ENCODE measurements around the gene SYNGR1.

The SYNGR1 gene

DNA sequence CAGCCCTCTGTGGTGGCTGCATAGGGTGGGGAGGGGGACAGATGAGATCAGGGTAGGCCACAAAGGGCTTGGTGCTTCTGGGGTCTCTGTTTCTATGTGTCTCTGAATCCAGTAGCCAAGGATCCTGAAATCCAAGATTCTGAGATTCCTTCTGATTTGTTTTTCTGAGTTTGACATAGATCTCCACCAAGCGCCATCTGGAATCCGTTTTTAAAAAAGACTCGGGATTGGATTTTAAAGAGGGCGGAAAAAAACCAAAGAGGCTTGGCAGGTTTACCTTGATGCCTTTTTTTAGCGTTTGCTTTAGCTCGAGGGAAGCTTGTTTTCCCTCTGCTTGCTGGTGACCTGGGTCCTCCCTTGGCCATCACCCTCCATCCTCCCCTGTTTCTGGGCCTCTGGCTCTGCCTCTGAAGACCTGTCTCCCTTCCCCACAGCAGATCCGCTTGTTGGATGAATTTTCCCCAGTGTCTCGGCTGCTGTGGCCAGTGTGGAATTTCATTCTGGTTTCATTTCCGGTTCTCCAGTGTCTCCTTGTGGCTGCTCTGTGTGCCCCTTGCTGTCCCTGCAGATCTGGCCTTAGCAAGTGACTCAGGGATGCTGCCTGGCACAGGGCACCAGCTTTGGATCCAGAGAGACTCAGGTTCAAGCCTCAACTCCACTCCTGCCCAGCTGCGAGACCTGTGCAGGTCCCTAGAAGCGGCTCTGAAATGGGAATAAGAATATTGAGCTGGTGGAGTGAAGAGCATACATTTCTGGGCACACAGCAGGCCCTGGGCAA lies 15.1 kb downstream of the SYNGR1 start:
- H3K9ac ChIP-seq, result peak overlapping the region in 9 of 11 experiments; percentile 16 to 71 (median 49); a peak in 11 of 22 replicates
- no peaks in the 10 kb centered on the region for H3K27me3 ChIP-seq
- peaks cover 0 to 83% (median 56%) of the 10 kb centered on the region in 11 experiments; a peak in 19 of 22 replicates for H4K20me1 ChIP-seq
- TF ChIP-seq Cebpa-rat (IDR thresholded peaks at IDR 0.05), result no peak
- H3K36me3 ChIP-seq, result peaks cover 0 to 9% (median 0%) of the 10 kb centered on the region in 11 experiments; a peak in 2 of 22 replicates
- H3K4me1 ChIP-seq, result peaks cover 95 to 100% (median 100%) of the 10 kb centered on the region in 10 experiments
- H3K9me3 ChIP-seq (replicated peaks in 1 of 11), result no peaks in the 10 kb centered on the region
- no peak overlapping the region for H3K4me3 ChIP-seq
- H3K27ac ChIP-seq, result peak overlapping the region in 9 of 11 experiments; percentile 13 to 83 (median 63); a peak in 14 of 22 replicates
- H3K4me2 ChIP-seq, result peak overlapping the region; percentile 76 to 92 (median 81)

DNA sequence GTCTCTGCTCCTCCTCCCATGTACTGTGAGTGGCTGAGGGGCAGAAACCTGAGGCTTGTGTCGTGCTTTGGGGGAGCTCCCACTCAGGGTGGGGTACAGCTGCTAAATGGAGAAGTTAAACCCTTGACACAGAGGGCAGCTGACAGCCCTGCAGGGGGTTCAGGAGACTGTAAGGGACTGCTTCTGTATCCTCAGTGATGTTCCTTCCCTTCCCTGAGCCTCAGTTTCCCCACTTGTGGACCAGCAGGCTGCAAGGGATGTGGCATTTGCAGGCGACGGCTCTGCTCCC lies 15.6 kb downstream of the SYNGR1 start:
- Histone ChIP-seq H3K9me3 (replicated peaks in 1 of 11) (no peaks in the 10 kb centered on the region), H3K36me3 (peaks cover 0 to 6% (median 0%) of the 10 kb centered on the region in 11 experiments; a peak in 2 of 22 replicates), H4K20me1 (peaks cover 0 to 78% (median 51%) of the 10 kb centered on the region in 11 experiments; a peak in 18 of 22 replicates), H3K4me2 (peak overlapping the region; percentile 76 to 92 (median 81)), H3K27ac (peak overlapping the region in 7 of 11 experiments; percentile 13 to 83 (median 75); a peak in 9 of 22 replicates), H3K9ac (peak overlapping the region in 7 of 11 experiments; percentile 16 to 71 (median 53); a peak in 9 of 22 replicates), H3K4me1 (peaks cover 95 to 100% (median 100%) of the 10 kb centered on the region in 10 experiments), H3K4me3 (no peak overlapping the region), H3K27me3 (no peaks in the 10 kb centered on the region)
- TF ChIP-seq Cebpa-rat (IDR thresholded peaks at IDR 0.05), result no peak

DNA sequence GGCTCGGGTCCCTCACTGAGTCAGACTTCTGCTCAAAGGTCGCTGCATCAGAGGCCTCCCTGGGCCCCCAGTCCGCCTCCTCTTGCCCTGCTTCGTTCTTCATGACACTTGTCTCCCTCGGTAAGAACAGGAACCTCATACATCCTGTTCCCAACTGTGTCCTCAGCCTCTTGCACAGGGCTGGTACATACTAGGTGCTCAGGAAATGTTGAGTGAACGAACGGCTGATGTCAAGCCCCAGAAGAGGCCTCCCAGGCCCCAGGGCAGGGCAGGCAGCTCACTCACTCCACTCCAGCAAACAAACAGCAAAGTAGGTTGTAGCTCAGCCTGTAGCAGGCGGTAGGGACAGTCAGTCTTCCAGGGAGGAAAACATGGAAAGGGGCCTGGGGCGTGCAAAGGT lies 17.2 kb downstream of the SYNGR1 start:
- Histone ChIP-seq H4K20me1 (peaks cover 0 to 62% (median 35%) of the 10 kb centered on the region in 11 experiments; a peak in 16 of 22 replicates), H3K27me3 (no peaks in the 10 kb centered on the region), H3K4me2 (peak overlapping the region; percentile 76 to 92 (median 81)), H3K4me1 (peaks cover 83 to 94% (median 89%) of the 10 kb centered on the region in 10 experiments), H3K4me3 (peak overlapping the region in 1 of 10 experiments; percentile 16; a peak in 3 of 20 replicates), H3K36me3 (peaks cover 0 to 11% (median 7%) of the 10 kb centered on the region in 11 experiments; a peak in 12 of 22 replicates), H3K9ac (peak overlapping the region; percentile 20 to 73 (median 65); a peak in 19 of 22 replicates), H3K9me3 (replicated peaks in 1 of 11) (peaks cover 7 to 9% (median 8%) of the 10 kb centered on the region in 11 experiments), H3K27ac (peak overlapping the region; percentile 2 to 83 (median 77); a peak in 20 of 22 replicates)
- TF ChIP-seq Cebpa-rat (IDR thresholded peaks at IDR 0.05), result no peak

DNA sequence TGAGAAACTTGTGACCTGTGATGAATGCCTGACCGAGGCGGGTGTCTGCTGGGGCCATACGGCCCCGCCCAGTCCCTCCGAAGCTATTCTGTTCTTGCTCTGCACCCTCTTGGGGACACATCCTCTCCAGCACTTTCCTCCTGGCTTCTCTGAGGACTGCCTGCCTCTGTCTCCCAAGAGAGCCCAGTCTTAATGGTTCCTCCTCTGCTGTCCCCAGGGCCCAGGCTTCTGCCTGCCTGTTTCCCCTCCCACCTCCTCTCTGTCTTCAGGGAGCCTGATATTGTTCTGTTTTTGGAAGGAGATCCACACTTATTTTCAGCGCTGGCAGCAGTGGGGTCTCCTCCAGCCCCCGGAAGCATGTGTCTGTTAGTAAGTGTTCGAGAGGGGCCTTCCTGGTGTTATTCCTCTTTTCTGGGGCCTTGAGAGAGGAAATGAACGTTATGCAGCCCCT lies 18.7 kb downstream of the SYNGR1 start:
- H3K9me3 ChIP-seq (replicated peaks in 1 of 11), result peaks cover 8 to 18% (median 15%) of the 10 kb centered on the region in 11 experiments
- H4K20me1 ChIP-seq, result peaks cover 0 to 48% (median 21%) of the 10 kb centered on the region in 11 experiments; a peak in 16 of 22 replicates
- peak overlapping the region; percentile 48 to 73 (median 69) for H3K9ac ChIP-seq
- H3K4me2 ChIP-seq, result peak overlapping the region; percentile 76 to 92 (median 81)
- peaks cover 0 to 19% (median 15%) of the 10 kb centered on the region in 11 experiments; a peak in 13 of 22 replicates for H3K36me3 ChIP-seq
- H3K27me3 ChIP-seq, result no peaks in the 10 kb centered on the region
- peak overlapping the region; percentile 63 to 83 (median 77) for H3K27ac ChIP-seq
- H3K4me3 ChIP-seq, result peak overlapping the region in 6 of 10 experiments; percentile 7 to 37 (median 14); a peak in 8 of 20 replicates
- TF ChIP-seq Cebpa-rat (IDR thresholded peaks at IDR 0.05), result no peak
- peaks cover 68 to 86% (median 77%) of the 10 kb centered on the region in 10 experiments for H3K4me1 ChIP-seq

DNA sequence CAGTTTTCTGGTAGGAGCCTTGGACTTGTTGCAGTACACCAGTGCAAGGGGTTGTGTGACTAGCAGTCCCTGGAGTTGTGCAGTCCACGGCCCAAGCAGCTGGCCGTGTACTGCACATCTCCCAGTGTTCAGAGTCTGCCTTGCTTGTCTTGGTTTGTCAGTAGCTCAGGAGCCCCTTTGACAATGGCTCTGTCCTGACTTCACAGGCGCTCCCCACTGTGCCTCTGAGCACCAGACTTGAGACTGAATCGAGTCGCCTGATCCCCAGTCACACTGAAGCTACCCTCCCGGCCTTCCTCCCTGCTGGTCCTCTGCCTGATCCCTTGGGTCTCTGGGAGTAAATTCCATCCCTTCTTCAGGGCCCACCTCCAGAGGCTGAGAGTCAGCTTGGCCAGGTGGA lies 19.4 kb downstream of the SYNGR1 start:
- TF ChIP-seq Cebpa-rat (IDR thresholded peaks at IDR 0.05), result no peak
- H3K9ac ChIP-seq, result peak overlapping the region; percentile 48 to 73 (median 69); a peak in 20 of 22 replicates
- peak overlapping the region; percentile 76 to 92 (median 81) for H3K4me2 ChIP-seq
- peak overlapping the region in 4 of 10 experiments; percentile 7 to 20 (median 14); a peak in 6 of 20 replicates for H3K4me3 ChIP-seq
- H4K20me1 ChIP-seq, result peaks cover 0 to 48% (median 14%) of the 10 kb centered on the region in 11 experiments; a peak in 15 of 22 replicates
- H3K27ac ChIP-seq, result peak overlapping the region; percentile 63 to 83 (median 77); a peak in 21 of 22 replicates
- no peaks in the 10 kb centered on the region for H3K27me3 ChIP-seq
- H3K4me1 ChIP-seq, result peaks cover 61 to 86% (median 77%) of the 10 kb centered on the region in 10 experiments
- H3K9me3 ChIP-seq (replicated peaks in 1 of 11), result peaks cover 8 to 18% (median 15%) of the 10 kb centered on the region in 11 experiments
- peaks cover 0 to 26% (median 17%) of the 10 kb centered on the region in 11 experiments; a peak in 14 of 22 replicates for H3K36me3 ChIP-seq

DNA sequence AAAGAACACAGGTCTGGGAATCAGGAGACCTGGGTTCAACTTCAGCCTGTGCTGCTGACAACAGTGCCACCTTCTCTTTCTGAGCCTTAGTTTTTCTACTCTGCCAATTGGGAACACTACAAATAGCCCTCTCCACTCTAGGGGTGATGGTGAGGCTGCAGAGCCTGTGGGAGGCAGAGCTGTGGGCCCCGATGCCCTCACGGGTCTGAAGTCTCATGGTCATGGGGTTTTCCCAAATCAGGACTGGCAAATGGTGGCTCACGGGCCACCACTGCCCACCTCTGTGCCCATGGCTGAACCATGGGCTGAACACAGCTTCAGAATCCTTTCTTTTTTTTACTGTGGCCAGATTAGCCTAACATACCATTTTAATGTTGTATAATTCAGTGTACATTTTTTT lies 19.8 kb downstream of the SYNGR1 start:
- H3K4me2 ChIP-seq, result peak overlapping the region; percentile 76 to 92 (median 81)
- peak overlapping the region; percentile 63 to 83 (median 77); a peak in 21 of 22 replicates for H3K27ac ChIP-seq
- peak overlapping the region in 4 of 10 experiments; percentile 7 to 20 (median 14); a peak in 3 of 20 replicates for H3K4me3 ChIP-seq
- peaks cover 57 to 86% (median 77%) of the 10 kb centered on the region in 10 experiments for H3K4me1 ChIP-seq
- no peak for TF ChIP-seq Cebpa-rat (IDR thresholded peaks at IDR 0.05)
- H3K36me3 ChIP-seq, result peaks cover 0 to 30% (median 21%) of the 10 kb centered on the region in 11 experiments; a peak in 17 of 22 replicates
- peak overlapping the region; percentile 48 to 73 (median 69); a peak in 19 of 22 replicates for H3K9ac ChIP-seq
- peaks cover 8 to 18% (median 15%) of the 10 kb centered on the region in 11 experiments for H3K9me3 ChIP-seq (replicated peaks in 1 of 11)
- no peaks in the 10 kb centered on the region for H3K27me3 ChIP-seq
- peaks cover 0 to 48% (median 12%) of the 10 kb centered on the region in 11 experiments; a peak in 12 of 22 replicates for H4K20me1 ChIP-seq

DNA sequence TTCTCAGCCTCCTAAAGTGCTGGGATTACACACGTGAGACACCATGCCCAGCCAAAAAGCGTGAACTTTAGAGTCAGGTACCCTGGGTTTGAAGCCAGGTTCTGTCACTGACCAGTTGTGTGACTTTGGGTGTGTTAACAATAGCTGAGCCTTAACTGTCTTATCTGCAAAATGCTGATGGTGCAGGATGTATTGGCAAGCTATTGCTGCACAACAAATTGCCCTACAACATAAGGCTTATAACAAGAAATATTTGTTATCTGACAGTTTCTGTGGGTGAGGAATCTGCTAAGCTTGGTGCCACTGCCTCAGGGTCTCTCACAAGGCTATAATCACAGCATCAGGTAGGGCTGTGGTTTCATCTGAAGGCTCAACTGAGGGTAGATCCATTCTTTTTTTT lies 21.9 kb downstream of the SYNGR1 start:
- no peak overlapping the region for H3K4me2 ChIP-seq
- H3K27ac ChIP-seq, result no peak overlapping the region
- H3K4me3 ChIP-seq, result no peak overlapping the region
- peaks cover 8 to 18% (median 15%) of the 10 kb centered on the region in 11 experiments for H3K9me3 ChIP-seq (replicated peaks in 1 of 11)
- peaks cover 0 to 34% (median 7%) of the 10 kb centered on the region in 11 experiments; a peak in 8 of 22 replicates for H4K20me1 ChIP-seq
- H3K27me3 ChIP-seq, result no peaks in the 10 kb centered on the region
- TF ChIP-seq Cebpa-rat (IDR thresholded peaks at IDR 0.05), result no peak
- peaks cover 0 to 52% (median 42%) of the 10 kb centered on the region in 11 experiments; a peak in 18 of 22 replicates for H3K36me3 ChIP-seq
- H3K4me1 ChIP-seq, result peaks cover 36 to 72% (median 60%) of the 10 kb centered on the region in 10 experiments
- no peak overlapping the region for H3K9ac ChIP-seq

DNA sequence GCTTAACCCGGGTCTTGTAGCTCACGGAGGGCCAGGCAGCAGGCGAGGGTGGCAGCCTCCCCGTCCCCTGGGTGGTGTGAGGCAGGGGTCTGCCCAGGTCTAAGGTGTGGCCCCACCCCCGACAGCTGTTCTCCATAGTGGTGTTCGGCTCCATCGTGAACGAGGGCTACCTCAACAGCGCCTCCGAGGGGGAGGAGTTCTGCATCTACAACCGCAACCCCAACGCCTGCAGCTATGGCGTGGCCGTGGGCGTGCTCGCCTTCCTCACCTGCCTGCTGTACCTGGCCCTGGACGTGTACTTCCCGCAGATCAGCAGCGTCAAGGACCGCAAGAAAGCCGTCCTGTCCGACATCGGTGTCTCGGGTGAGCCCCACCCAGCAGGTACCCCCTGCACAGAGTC lies 24.4 kb downstream of the SYNGR1 start:
- H3K9me3 ChIP-seq (replicated peaks in 1 of 11), result peaks cover 8 to 18% (median 15%) of the 10 kb centered on the region in 11 experiments
- H4K20me1 ChIP-seq, result peaks cover 0 to 27% (median 7%) of the 10 kb centered on the region in 11 experiments; a peak in 8 of 22 replicates
- no peak overlapping the region for H3K4me3 ChIP-seq
- H3K27ac ChIP-seq, result peak overlapping the region in 7 of 11 experiments; percentile 6 to 47 (median 19); a peak in 5 of 22 replicates
- peak overlapping the region in 6 of 11 experiments; percentile 18 to 63 (median 49); a peak in 11 of 22 replicates for H3K4me2 ChIP-seq
- H3K4me1 ChIP-seq, result peaks cover 11 to 48% (median 35%) of the 10 kb centered on the region in 10 experiments
- TF ChIP-seq Cebpa-rat (IDR thresholded peaks at IDR 0.05), result no peak
- no peaks in the 10 kb centered on the region for H3K27me3 ChIP-seq
- H3K9ac ChIP-seq, result peak overlapping the region in 5 of 11 experiments; percentile 6 to 60 (median 39); a peak in 5 of 22 replicates
- peaks cover 17 to 76% (median 64%) of the 10 kb centered on the region in 11 experiments; a peak in 21 of 22 replicates for H3K36me3 ChIP-seq

Data from BLaER1 treated with 17β-estradiol and CSF1 and Interleukin-3, amounts not matched to agents 10 nM and 100 nM (cell line).